Stomach smooth muscle (tissue), 2 donors: ENCODE measurements around the gene PDCL3.

ENCODE experiments used
- H3K27ac ChIP-seq: one replicate; pipeline ENCODE4 v1.7.0; 2013; ENCODE audit warnings: mild to moderate bottlenecking, low read length, inconsistent platforms
- H3K27me3 ChIP-seq, 2 donors: one replicate each; pipeline ENCODE4 v1.7.0; 2013; ENCODE audit warnings: low read length in 2 of 2; ENCODE audit not compliant: insufficient read depth in 2 of 2, control insufficient read depth in 1 of 2
- H3K36me3 ChIP-seq, 2 donors: one replicate each; pipeline ENCODE4 v1.7.0; 2013; ENCODE audit warnings: low read length in 2 of 2; ENCODE audit not compliant: control insufficient read depth in 2 of 2, insufficient read depth in 2 of 2
- H3K4me1 ChIP-seq: one replicate; pipeline ENCODE4 v1.7.0; 2013; ENCODE audit warnings: low read length; ENCODE audit not compliant: control insufficient read depth, insufficient read depth
- H3K4me3 ChIP-seq, 2 donors: one replicate each; pipeline ENCODE4 v1.7.0; 2013; ENCODE audit warnings: low read length in 2 of 2
- H3K9ac ChIP-seq, 2 donors: one replicate each; pipeline ENCODE4 v1.7.0; 2013; ENCODE audit warnings: low read length in 2 of 2, mild to moderate bottlenecking in 1 of 2
- H3K9me3 ChIP-seq, 2 donors: one replicate each; pipeline ENCODE4 v1.7.0; 2013; ENCODE audit warnings: low read length in 2 of 2; ENCODE audit not compliant: control insufficient read depth in 2 of 2
- donor health status: healthy.
- donor health status: Pancreatic carcinoma.

Gene PDCL3

GRCh38 chr2:100623033-100623715 lies 60.4 kb downstream of the PDCL3 start:
- Histone ChIP-seq H3K4me3 (no peak overlapping the region), H3K9ac (no peak overlapping the region), H3K36me3 (no peaks in the 10 kb centered on the region), H3K27me3 (no peaks in the 10 kb centered on the region), H3K4me1 (no peaks in the 10 kb centered on the region), H3K27ac (no peak overlapping the region), H3K9me3 (no peaks in the 10 kb centered on the region)

DNA sequence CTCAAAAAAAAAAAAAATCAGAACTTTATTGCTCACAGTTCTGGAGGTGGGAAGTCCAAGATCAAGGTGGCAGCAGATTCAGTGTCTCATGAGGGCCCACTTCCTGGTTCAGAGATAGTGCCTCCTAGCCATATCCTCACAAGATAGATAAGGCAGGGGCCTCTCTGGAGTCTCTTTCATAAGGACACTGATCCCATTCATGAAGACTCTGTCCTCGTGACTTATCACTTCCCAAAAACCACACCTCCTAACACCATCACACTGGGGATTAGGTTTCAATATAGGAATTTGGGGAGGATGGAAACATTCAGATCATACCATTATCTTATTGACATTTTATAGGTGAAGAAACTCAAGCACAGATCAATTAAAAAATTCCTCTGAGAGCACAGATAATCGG lies 61.1 kb downstream of the PDCL3 start:
- Histone ChIP-seq H3K27me3 (no peaks in the 10 kb centered on the region), H3K4me1 (no peaks in the 10 kb centered on the region), H3K9ac (no peak overlapping the region), H3K4me3 (no peak overlapping the region), H3K36me3 (no peaks in the 10 kb centered on the region), H3K27ac (no peak overlapping the region), H3K9me3 (no peaks in the 10 kb centered on the region)

DNA sequence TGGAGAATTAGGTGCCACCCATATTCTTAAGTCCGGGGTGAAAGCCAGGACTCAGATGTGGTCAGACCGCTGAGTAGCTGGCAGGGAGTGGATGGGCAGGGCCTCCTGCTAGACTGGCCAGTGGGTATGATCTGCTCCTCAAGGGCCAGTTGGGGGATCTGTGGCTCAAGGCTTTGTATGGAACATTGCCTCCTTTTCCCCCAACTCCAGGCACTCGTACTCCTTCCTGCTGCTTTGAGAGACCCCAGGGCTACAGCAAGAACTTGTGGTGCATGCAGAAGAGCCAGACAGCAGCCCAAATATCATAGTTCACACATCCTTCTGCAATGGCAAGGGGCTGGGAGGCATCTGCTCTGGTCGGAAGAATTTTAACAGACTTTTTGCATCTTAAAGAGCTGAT lies 61.7 kb downstream of the PDCL3 start:
- no peak overlapping the region for H3K27ac ChIP-seq
- H3K36me3 ChIP-seq = no peaks in the 10 kb centered on the region
- no peaks in the 10 kb centered on the region for H3K9me3 ChIP-seq
- H3K9ac ChIP-seq = no peak overlapping the region
- H3K27me3 ChIP-seq = no peaks in the 10 kb centered on the region
- H3K4me3 ChIP-seq = no peak overlapping the region
- no peaks in the 10 kb centered on the region for H3K4me1 ChIP-seq

- Histone ChIP-seq H3K27me3 (no peaks in the 10 kb centered on the region), H3K4me3 (no peak overlapping the region), H3K9me3 (no peaks in the 10 kb centered on the region), H3K27ac (no peak overlapping the region), H3K9ac (no peak overlapping the region), H3K4me1 (no peaks in the 10 kb centered on the region), H3K36me3 (no peaks in the 10 kb centered on the region)
These were observed 62.9 kb downstream of the PDCL3 start for GRCh38 chr2:100625717-100626116.
